Mesendoderm (in vitro differentiated cells): ENCODE data around the gene NXN.

ENCODE experiments used
- DNase-seq: peaks from one replicate; pipeline ENCODE4 v3.0.0; 2013
- H2AK5ac ChIP-seq: 2 replicates; pipeline ENCODE4 v1.6.1; 2013; ENCODE audit warnings: low read length, inconsistent platforms
- H2BK120ac ChIP-seq: 2 replicates; pipeline ENCODE4 v1.6.1; 2013; ENCODE audit warnings: low read depth, mild to moderate bottlenecking, low read length, moderate library complexity, mixed read lengths
- H2BK15ac ChIP-seq: replicated peaks from 2 replicates; pipeline ENCODE4 v1.6.1; 2013; ENCODE audit warnings: low read depth, mild to moderate bottlenecking, moderate library complexity
- H2BK5ac ChIP-seq: 2 replicates; pipeline ENCODE4 v1.6.1; 2013; ENCODE audit warnings: low read length, inconsistent platforms
- H3K18ac ChIP-seq: 2 replicates; pipeline ENCODE4 v1.6.1; 2013; ENCODE audit warnings: mild to moderate bottlenecking, low read length, mixed read lengths
- H3K23ac ChIP-seq: one replicate; pipeline ENCODE4 v1.6.1; 2013; ENCODE audit warnings: low read length
- H3K27ac ChIP-seq: 2 replicates; pipeline ENCODE4 v1.5.1; 2013; ENCODE audit warnings: low read depth, mild to moderate bottlenecking, inconsistent platforms, low read length, moderate library complexity
- H3K27me3 ChIP-seq: 2 replicates; pipeline ENCODE4 v1.6.1; 2013; ENCODE audit warnings: low read length, control low read depth, mild to moderate bottlenecking, inconsistent platforms; ENCODE audit not compliant: insufficient read depth, poor library complexity
- H3K36me3 ChIP-seq: 2 replicates; pipeline ENCODE4 v1.6.1; 2013; ENCODE audit warnings: low read length, inconsistent platforms; ENCODE audit not compliant: control insufficient read depth, insufficient read depth
- H3K4ac ChIP-seq: one replicate; pipeline ENCODE4 v1.6.1; 2013; ENCODE audit warnings: low read depth, mild to moderate bottlenecking, low read length, moderate library complexity
- H3K4me1 ChIP-seq: 2 replicates; pipeline ENCODE4 v1.6.1; 2013; ENCODE audit warnings: low read depth, low read length, inconsistent platforms; ENCODE audit not compliant: control insufficient read depth
- H3K4me2 ChIP-seq: 2 replicates; pipeline ENCODE4 v1.6.1; 2013; ENCODE audit warnings: low read length
- H3K4me3 ChIP-seq: 2 replicates; pipeline ENCODE4 v1.5.1; 2013; ENCODE audit warnings: mild to moderate bottlenecking, low read length
- H3K56ac ChIP-seq: one replicate; pipeline ENCODE4 v1.6.1; 2013; ENCODE audit warnings: low read length
- H3K79me1 ChIP-seq: 2 replicates; pipeline ENCODE4 v1.6.1; 2013; ENCODE audit warnings: low read length, inconsistent platforms
- H3K79me2 ChIP-seq: 2 replicates; pipeline ENCODE4 v1.6.1; 2013; ENCODE audit warnings: mild to moderate bottlenecking, low read length; ENCODE audit not compliant: control insufficient read depth, insufficient read depth
- H3K9ac ChIP-seq: 2 replicates; pipeline ENCODE4 v1.6.1; 2013; ENCODE audit warnings: low read length, inconsistent platforms
- H4K5ac ChIP-seq: one replicate; pipeline ENCODE4 v1.6.1; 2013; ENCODE audit warnings: low read length
- H4K8ac ChIP-seq: one replicate; pipeline ENCODE4 v1.6.1; 2013; ENCODE audit warnings: low read depth, mild to moderate bottlenecking, control low read depth, low read length, moderate library complexity
- whole genome bisulfite sequencing: extraction: QIAGEN DNeasy Blood & Tissue Kit; methylation state at CpG from one replicate; pipeline ENCODE4 v1.1.7; 2013; ENCODE audit warnings: low lambda C conversion rate, missing lambda C conversion rate; ENCODE audit not compliant: insufficient coverage; ENCODE audit errors: extremely low coverage; 5-methylcytosine and 5-hydroxymethylcytosine counted together

NXN gene

DNA sequence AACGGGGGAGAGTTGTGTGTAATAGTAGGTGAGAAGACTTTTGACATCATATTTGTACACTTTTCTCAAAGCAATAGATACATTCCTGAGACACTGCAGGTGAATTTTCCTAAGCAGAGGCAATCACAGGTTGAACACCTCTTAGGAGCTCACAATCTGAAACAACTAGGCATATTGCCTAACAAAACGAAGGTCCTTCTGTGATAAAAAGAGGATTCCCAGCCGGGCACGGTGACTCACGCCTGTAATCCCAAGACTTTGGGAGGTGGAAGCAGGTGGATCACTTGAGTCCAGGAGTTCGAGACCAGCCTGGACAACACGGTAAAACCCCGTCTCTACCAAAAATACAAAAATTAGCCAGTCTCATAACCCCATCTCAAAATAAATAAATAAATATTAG, 17.4 kb downstream of the NXN start:
- H3K27ac ChIP-seq, result no peak overlapping the region
- no CpG with 5 or more reads among the region's 8 CpGs for WGBS
- no peak overlapping the region for H4K5ac ChIP-seq
- no peaks in the 10 kb centered on the region for H3K36me3 ChIP-seq
- DNase-seq, result no peak
- H2BK120ac ChIP-seq, result no peak overlapping the region
- H3K79me2 ChIP-seq, result peaks cover 82% of the 10 kb centered on the region
- H3K23ac ChIP-seq, result no peak overlapping the region
- no peak overlapping the region for H2BK15ac ChIP-seq
- H2AK5ac ChIP-seq, result no peak overlapping the region
- peaks cover 17% of the 10 kb centered on the region for H3K4me1 ChIP-seq
- no peak overlapping the region for H3K4me2 ChIP-seq
- H2BK5ac ChIP-seq, result no peak overlapping the region
- H3K4me3 ChIP-seq, result no peak overlapping the region
- H3K9ac ChIP-seq, result no peak overlapping the region
- no peaks in the 10 kb centered on the region for H3K27me3 ChIP-seq
- H3K4ac ChIP-seq, result no peak overlapping the region
- H3K56ac ChIP-seq, result no peak overlapping the region
- H3K18ac ChIP-seq, result no peak overlapping the region
- peaks cover 9% of the 10 kb centered on the region for H3K79me1 ChIP-seq
- no peak overlapping the region for H4K8ac ChIP-seq

DNA sequence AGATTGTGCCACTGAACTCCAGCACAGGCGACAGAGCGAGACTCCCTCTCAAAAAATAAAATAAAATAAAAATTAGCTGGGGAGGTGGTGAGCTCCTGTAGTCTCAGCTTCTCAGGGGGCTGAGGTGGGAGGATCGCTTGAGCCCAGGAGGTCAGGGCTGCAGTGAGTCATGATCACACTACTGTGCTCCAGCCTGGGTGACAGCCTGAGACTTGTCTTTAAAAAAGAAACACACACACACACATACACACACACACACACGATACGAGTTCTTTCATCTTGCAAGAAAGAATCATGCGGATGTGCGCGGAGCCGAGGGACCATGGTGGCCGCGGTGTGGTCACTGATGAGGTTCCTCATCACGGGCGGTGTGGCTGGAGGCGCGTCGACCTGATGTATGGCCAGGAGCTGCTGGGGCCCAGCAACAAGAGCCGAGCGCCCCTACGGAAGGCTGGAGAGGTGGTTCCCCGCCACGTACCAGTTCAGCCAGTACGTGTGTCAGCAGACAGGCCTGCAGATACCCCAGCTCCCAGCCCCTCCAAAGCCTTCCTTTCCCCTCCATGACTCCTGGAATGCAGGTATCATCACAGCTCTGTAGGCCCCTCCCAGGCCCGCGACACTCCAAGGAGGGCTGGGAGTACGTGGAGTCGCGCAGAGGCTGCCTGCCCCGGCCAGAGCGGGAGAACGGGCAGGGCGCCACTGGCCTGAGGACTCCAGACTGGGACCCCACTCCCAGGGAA, 20.7 kb downstream of the NXN start:
- peaks cover 3% of the 10 kb centered on the region for H3K36me3 ChIP-seq
- no peak overlapping the region for H2BK120ac ChIP-seq
- H3K27me3 ChIP-seq, result no peaks in the 10 kb centered on the region
- H3K9ac ChIP-seq, result no peak overlapping the region
- H3K79me1 ChIP-seq, result peaks cover 13% of the 10 kb centered on the region
- peak overlapping the region; percentile 99 for H3K23ac ChIP-seq
- no peak for DNase-seq
- no peak overlapping the region for H2AK5ac ChIP-seq
- no peak overlapping the region for H3K4me2 ChIP-seq
- no CpG with 5 or more reads among the region's 31 CpGs for WGBS
- H4K8ac ChIP-seq, result no peak overlapping the region
- H3K56ac ChIP-seq, result peak overlapping the region; percentile 34
- H3K4me3 ChIP-seq, result no peak overlapping the region
- no peak overlapping the region for H4K5ac ChIP-seq
- H2BK15ac ChIP-seq, result no peak overlapping the region
- no peak overlapping the region for H3K27ac ChIP-seq
- H2BK5ac ChIP-seq, result no peak overlapping the region
- H3K4me1 ChIP-seq, result peaks cover 2% of the 10 kb centered on the region
- no peak overlapping the region for H3K18ac ChIP-seq
- H3K4ac ChIP-seq, result no peak overlapping the region
- peaks cover 74% of the 10 kb centered on the region for H3K79me2 ChIP-seq

DNA sequence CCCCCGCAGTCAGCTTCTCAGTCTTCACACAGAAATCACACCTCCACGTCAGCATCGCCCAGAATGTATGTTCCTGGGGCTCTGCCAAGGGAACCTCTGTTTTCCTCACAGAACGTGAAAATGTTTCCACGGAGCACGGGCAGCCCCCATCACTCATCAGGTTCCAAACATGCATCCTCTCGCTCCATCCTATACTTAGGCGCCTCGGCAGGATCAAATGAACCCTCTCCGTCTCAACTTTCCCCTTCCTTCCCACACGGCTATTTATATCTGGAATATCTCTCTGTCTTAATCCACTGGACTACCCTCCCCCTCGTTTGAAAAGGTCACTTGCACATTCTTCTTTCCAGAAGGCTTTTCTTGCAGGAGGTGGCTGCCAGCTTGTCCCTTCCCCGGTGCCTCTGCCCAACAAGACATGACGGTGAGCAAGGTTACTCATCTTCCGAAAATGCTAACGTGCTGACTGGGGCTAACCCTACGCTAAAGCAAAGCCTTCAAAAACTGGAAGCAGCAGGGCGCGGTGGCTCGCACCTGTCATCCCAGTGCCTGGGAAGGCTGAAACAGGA, 21.6 kb downstream of the NXN start:
- Histone ChIP-seq H3K27ac (peak overlapping the region; percentile 25), H3K18ac (no peak overlapping the region), H2BK15ac (no peak overlapping the region), H3K4me3 (no peak overlapping the region), H2AK5ac (no peak overlapping the region), H4K5ac (no peak overlapping the region), H3K4me2 (no peak overlapping the region), H3K23ac (no peak overlapping the region), H3K79me1 (peaks cover 15% of the 10 kb centered on the region), H3K9ac (no peak overlapping the region), H3K79me2 (peaks cover 76% of the 10 kb centered on the region), H4K8ac (no peak overlapping the region), H3K4ac (no peak overlapping the region), H3K56ac (no peak overlapping the region), H3K36me3 (peaks cover 3% of the 10 kb centered on the region), H2BK5ac (no peak overlapping the region), H2BK120ac (no peak overlapping the region), H3K4me1 (peaks cover 2% of the 10 kb centered on the region), H3K27me3 (no peaks in the 10 kb centered on the region)
- DNase-seq, result no peak
- WGBS, result no CpG with 5 or more reads among the region's 20 CpGs

DNA sequence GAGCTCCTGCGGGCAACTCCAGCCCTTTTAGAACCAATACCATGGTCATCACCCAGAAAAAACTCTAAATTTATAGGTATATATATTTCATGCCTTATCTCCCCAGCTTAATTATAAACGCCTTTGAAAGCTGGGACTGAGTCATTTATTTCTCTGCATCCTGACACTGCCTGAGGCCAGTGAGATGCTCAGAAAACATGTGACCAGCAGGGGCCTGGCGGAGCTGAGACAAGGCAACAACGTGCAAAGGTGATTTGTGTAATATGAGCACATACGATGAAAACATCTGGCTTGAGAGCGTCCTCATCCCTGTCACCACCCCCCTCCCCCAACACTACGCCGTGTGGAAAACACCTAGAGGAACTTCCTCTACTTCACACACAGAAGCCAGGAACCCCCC, 22.7 kb downstream of the NXN start:
- H4K5ac ChIP-seq, result no peak overlapping the region
- no CpG with 5 or more reads among the region's 8 CpGs for WGBS
- H4K8ac ChIP-seq, result no peak overlapping the region

DNA sequence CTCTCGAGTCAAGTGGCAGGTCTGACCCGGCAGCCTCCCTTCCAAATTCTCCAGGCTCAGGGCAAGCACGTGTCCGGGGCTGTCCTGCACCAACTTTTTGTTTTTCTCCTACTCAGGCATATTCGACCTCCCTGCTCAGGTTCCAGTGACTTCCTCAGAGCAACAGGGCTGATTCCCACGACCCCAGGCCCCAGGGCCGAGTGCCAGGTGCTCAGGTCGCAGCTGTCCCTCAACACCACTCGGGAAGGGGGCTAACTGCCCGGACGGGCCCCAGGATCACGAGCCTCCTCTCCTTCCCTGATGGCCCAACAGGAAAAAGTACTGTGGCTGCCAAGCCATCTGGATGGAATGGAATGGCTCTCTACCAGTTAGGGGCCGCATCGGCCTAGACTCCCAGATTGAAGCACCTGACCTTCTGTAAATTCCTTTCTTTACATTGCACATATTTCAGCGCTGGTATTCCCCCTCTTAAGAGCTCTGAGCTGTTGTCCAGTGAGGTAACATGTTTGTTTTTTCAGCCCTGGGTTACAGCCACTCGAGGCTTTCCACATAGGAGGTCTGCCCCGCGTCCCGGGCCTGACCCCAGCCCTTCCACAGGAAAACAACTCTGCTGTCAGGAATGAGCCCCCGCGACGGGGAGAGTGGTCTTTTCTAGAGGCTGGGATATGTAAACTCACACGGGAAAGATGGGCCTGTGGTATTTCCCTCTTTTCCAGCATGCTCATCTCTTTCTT, 25.0 kb downstream of the NXN start:
- peaks cover 3% of the 10 kb centered on the region for H3K36me3 ChIP-seq
- H3K4me1 ChIP-seq, result peaks cover 9% of the 10 kb centered on the region
- H4K5ac ChIP-seq, result no peak overlapping the region
- H4K8ac ChIP-seq, result no peak overlapping the region
- no CpG with 5 or more reads among the region's 23 CpGs for WGBS
- H3K4me2 ChIP-seq, result no peak overlapping the region
- H3K56ac ChIP-seq, result peak overlapping the region; percentile 54
- no peaks in the 10 kb centered on the region for H3K27me3 ChIP-seq
- H2BK5ac ChIP-seq, result no peak overlapping the region
- H3K18ac ChIP-seq, result no peak overlapping the region
- peaks cover 63% of the 10 kb centered on the region for H3K79me2 ChIP-seq
- H3K27ac ChIP-seq, result peak overlapping the region; percentile 72
- no peak overlapping the region for H3K23ac ChIP-seq
- no peak overlapping the region for H2BK120ac ChIP-seq
- no peak overlapping the region for H3K9ac ChIP-seq
- no peak overlapping the region for H3K4me3 ChIP-seq
- H3K4ac ChIP-seq, result no peak overlapping the region
- peaks cover 17% of the 10 kb centered on the region for H3K79me1 ChIP-seq
- H2AK5ac ChIP-seq, result no peak overlapping the region
- no peak overlapping the region for H2BK15ac ChIP-seq
- no peak for DNase-seq

More for the DNA sequence above, 22.7 kb downstream of the NXN start:
- DNase-seq, result no peak
- no peak overlapping the region for H3K27ac ChIP-seq
- peaks cover 3% of the 10 kb centered on the region for H3K36me3 ChIP-seq
- no peak overlapping the region for H3K4me2 ChIP-seq
- no peak overlapping the region for H3K9ac ChIP-seq
- no peak overlapping the region for H2BK15ac ChIP-seq
- H3K27me3 ChIP-seq, result no peaks in the 10 kb centered on the region
- H3K4me3 ChIP-seq, result no peak overlapping the region
- H3K56ac ChIP-seq, result no peak overlapping the region
- no peaks in the 10 kb centered on the region for H3K4me1 ChIP-seq
- H3K23ac ChIP-seq, result no peak overlapping the region
- H3K18ac ChIP-seq, result no peak overlapping the region
- H2AK5ac ChIP-seq, result no peak overlapping the region
- no peak overlapping the region for H2BK5ac ChIP-seq
- no peak overlapping the region for H3K4ac ChIP-seq
- H3K79me1 ChIP-seq, result peaks cover 15% of the 10 kb centered on the region
- H2BK120ac ChIP-seq, result no peak overlapping the region
- H3K79me2 ChIP-seq, result peaks cover 73% of the 10 kb centered on the region
